Femur (tissue), 1 donor: Measurements from ENCODE around the gene STT3B.

Experiments
- DNase-seq: peaks from one replicate; pipeline ENCODE4 v3.0.0-alpha.2; 2017

The STT3B gene

DNA sequence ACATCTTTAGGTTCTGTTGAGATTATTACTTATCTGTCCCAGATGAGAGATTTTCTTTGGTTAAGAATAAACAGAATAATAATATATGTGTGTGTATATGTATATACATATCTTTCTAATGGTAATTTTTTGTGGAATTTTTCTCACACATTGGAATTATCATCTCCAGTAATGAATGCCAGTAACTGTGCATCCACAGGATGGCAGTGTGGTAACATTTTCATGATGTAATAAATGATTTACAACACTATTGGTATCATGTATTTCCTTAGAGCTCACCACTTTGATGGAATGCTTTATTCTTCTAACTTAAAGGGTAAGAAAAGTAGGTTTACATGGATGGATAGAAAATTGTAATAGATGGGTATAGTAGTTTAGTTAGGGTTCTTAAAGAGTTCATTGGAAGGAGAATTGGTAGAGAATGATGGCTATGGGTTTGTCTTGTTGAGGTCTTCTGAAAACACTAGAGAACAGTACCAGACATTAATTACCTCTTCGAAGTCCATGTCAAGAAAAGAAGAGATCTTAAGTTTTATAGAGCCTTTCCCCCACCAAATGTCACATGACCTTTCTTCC is 78.1 kb downstream of the STT3B start:
- DNase-seq = no peak

DNA sequence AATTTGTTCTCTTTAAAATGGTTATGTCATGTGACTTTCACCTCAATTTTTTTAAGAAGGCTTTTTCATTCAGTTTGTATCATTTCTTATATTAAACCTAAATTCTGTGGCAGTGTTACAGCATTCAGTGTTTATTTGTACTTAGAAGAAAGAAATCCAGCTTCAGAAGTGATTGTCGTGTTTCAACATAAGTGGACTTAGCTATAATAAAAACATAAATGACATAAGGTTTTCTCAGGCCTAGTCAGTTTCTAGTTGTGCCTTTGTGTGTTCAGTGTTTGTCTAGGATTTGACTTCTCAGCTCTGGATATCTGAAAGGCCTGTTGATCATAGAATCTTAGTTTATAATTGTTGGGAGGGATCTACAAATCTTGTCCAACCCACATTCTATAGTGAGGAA is 80.5 kb downstream of the STT3B start:
- DNase-seq = no peak

- DNase-seq = no peak
Observed at GRCh38 chr3:31613654-31614053, 80.9 kb downstream of the STT3B start.

DNA sequence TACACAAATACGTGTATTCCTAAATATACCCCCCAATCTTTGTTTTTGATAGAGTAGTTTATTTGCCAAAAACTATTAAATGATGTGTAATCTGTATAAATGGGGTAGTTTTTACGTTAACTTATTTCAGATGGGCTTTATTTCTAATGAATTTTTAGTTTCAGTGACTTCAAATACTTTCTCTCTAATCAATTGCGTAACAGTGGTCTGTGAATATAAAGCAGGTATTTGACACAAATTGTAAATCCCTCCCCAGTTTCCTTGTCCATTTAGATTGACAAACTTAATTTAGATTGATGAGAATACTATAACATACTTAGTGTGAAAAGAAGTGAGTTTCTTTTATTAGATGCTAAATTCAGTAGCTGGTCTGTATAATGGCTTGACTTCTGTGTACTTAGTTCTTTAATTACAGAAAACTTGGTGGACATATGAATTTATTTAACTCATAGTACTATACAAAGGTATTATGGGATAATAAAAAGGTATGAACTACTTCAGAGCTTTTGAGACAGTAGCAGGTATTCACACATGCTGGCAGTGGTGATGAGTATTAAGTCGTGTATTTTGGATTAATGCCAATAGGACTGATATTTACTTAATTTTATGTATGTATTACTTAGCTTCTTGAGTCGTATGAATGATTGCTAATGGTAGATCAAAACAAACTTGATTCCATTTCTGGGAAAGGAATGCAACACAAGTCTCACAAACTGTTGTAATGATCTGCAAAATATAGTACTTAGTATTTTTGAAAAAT is 81.6 kb downstream of the STT3B start:
- no peak for DNase-seq

GRCh38 chr3:31615071-31615875 is 82.5 kb downstream of the STT3B start:
- DNase-seq = no peak

DNA sequence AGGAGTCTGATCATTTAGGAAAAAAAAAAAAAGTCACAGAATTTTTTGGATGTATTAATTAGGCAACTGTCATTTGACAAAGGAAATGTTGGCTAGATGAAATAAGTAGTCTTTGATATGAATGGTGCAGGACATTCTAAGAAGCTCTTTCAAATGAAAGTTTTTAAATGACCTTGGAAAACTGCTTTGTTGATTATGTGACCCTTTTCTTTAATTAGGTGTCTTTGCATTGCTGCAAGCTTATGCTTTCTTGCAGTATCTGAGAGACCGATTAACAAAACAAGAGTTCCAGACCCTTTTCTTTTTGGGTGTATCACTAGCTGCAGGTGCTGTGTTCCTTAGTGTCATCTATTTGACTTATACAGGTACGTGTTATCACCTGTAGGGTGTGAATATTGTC is 84.0 kb downstream of the STT3B start:
- no peak for DNase-seq

GRCh38 chr3:31620656-31621055 is 87.9 kb downstream of the STT3B start:
- no peak for DNase-seq

- no peak for DNase-seq
Observed at GRCh38 chr3:31621314-31621713, 88.6 kb downstream of the STT3B start.

GRCh38 chr3:31622636-31623288 is 90.0 kb downstream of the STT3B start:
- DNase-seq = no peak

DNA sequence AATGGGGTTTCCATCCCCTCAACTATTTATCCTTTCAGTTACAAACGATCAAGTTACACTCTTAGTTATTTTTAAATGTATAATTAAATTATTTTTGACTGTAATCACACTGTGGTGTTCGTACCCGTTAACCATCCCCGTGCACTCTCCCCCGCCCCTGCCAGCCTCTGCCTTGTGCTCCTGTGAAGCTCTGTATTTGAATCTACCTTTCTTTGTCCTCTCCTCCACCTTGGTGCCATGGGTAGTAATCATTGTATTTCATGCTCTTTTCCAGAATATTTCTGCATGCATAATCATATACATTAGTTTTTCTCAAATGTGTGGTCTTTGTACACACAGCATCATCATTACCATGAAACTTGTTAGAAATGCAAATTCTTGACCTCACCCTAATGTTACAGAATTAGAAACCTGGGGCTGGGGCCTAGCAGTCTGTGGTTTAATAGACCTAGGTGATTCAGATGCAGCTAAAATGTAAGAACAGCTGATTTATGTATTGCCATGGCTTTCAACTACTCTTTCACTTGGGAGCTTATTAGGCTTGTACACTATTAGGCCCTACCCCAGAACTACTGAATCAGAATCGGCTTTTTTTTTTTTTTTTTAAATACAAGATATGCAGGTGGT is 91.5 kb downstream of the STT3B start:
- DNase-seq = no peak

DNA sequence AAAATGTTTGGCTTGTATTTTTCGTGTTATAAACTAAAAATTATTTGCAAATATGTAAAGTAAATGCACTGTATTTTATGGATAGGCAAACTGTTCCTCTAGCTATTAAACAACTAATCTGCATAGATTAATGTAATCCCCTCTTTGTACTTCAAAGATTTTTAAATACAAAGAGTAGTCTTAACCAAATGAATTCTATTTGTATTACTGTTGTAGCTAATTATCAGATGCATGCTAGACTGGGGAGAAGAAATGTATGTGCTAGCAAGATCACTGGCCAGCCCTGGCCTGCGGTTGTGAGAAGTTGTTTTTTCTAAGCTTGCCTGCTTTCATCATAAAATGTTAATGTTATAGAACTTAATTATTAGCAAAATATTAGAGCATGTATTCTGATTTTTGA is 92.6 kb downstream of the STT3B start:
- DNase-seq = no peak

- DNase-seq = no peak
Observed at GRCh38 chr3:31629054-31629453, 96.3 kb downstream of the STT3B start.

- DNase-seq = no peak
Observed at GRCh38 chr3:31634476-31634875, 101.8 kb downstream of the STT3B start.

DNA sequence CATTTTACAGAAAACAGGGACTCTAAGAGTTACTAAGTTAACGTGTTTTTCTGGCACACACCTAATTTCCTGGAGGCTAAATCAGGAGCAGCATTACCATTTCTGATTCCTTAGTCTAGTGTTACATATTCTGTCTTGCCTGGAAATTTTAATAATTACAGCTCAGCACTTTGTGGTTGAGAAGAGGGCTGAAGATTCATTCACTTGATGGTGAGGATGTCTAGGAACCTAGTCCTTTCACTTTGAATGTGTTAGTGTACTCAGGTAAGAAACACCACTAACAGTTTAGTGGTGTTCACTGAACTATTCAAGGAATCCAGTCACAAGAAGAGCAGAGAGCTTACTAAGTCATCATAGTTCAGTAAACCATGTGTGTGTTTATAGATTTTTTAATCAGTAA is 102.8 kb downstream of the STT3B start:
- DNase-seq = no peak

DNA sequence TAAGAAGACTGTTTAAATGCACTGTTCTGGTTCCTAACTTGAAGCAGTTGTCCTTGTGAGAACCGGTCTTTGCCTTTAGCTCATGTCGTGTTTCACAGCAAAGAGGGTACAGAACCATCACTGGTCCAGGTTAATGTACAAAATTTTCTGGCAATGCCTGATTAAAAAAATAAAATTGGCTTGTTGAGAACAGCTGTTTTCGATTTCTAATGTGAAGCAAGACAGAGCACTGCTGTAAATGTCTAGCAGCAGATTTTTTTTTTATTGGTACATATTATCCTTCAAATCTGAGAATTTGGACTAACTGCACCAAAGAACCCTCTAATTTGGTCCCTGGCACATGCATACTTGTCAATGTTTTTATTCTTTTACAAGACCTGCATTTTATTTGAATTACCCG is 103.3 kb downstream of the STT3B start:
- no peak for DNase-seq

GRCh38 chr3:31636694-31637442 is 104.1 kb downstream of the STT3B start:
- no peak for DNase-seq

GRCh38 chr3:31639828-31640227 is 107.1 kb downstream of the STT3B start:
- DNase-seq = no peak

- no peak for DNase-seq
Observed at GRCh38 chr3:31645256-31645655, 112.5 kb downstream of the STT3B start.

- no peak for DNase-seq
Observed at GRCh38 chr3:31648286-31648968, 115.7 kb downstream of the STT3B start.

- no peak for DNase-seq
Observed at GRCh38 chr3:31652296-31652695, 119.6 kb downstream of the STT3B start.

DNA sequence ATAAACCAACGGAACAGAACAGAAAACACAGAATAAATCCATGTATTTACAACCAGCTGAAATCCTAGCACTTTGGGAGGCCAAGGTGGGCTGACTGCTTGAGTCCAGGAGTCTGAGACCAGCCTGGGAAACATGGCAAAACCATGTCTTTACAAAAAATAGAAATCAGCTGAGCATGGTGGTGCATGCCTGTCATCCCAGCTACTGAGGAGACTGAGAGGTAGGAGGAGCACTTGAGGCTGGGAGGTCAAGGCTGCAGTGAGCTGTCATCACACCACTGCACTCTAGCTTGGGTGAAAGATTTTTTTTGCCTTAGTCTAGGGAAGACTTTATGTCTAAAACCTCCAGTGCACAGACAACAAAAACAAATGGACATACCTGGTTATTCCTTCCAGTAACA is 120.7 kb downstream of the STT3B start:
- DNase-seq = no peak

GRCh38 chr3:31654998-31655397 is 122.3 kb downstream of the STT3B start:
- DNase-seq = no peak
